ENCODE data around the gene SENP5. TPM values are rescaled to one million over a fixed set of nuclear protein-coding genes. Genes with fewer than 3 reads are reported as not detected.

Gene SENP5
- total RNA-seq, 1 experiment from 2014 or later: 30.4 TPM

- no peak for TF ChIP-seq CTCF (conservative IDR thresholded peaks at IDR 0.05)
- Histone ChIP-seq H3K23ac (ENCODE audit: insufficient read length, low read depth, low read length) (no peak overlapping the region), H3K18ac (ENCODE audit: insufficient read length, low read depth, low read length) (no peak overlapping the region), H3K56ac (ENCODE audit: insufficient read length, low read depth, low read length) (no peak overlapping the region), H3K14ac (ENCODE audit: insufficient read depth, low read length) (no peak overlapping the region), H2BK12ac (ENCODE audit: insufficient read length, low read depth, low read length) (no peak overlapping the region), H3T11ph (ENCODE audit: low read length) (no peak overlapping the region), H2BK20ac (ENCODE audit: low read depth, low read length, poor library complexity, severe bottlenecking) (no peak overlapping the region), H3K23me2 (ENCODE audit: insufficient read length, low read depth, low read length, poor library complexity, severe bottlenecking) (no peaks in the 10 kb centered on the region), H4K8ac (replicated peaks; ENCODE audit: insufficient read length, low read depth, low read length) (no peak overlapping the region), H2AK5ac (ENCODE audit: insufficient read length, low read length) (no peak overlapping the region), H3K4me2 (ENCODE audit: insufficient read depth, insufficient read length, low read length) (no peak overlapping the region), H2BK15ac (ENCODE audit: low read depth, low read length) (no peak overlapping the region), H2BK120ac (ENCODE audit: low read depth, low read length, poor library complexity, severe bottlenecking) (no peak overlapping the region), H3K9me3 (ENCODE audit: control insufficient read depth, low read depth, low read length) (no peaks in the 10 kb centered on the region), H2AFZ (ENCODE audit: low read length) (no peak overlapping the region), H3K9ac (ENCODE audit: extremely low read depth, insufficient read length, low read length) (no peak overlapping the region), H3K27me3 (ENCODE audit: insufficient read depth, low read length) (no peaks in the 10 kb centered on the region), H3K27ac (ENCODE audit: insufficient read length, low read depth, low read length) (no peak overlapping the region), H4K5ac (ENCODE audit: insufficient read length, low read depth, low read length) (no peak overlapping the region), H2BK5ac (ENCODE audit: insufficient read length, low read length) (no peak overlapping the region), H3K79me2 (ENCODE audit: insufficient read depth, low read length) (no peaks in the 10 kb centered on the region), H3K79me1 (ENCODE audit: insufficient read depth, low read depth, low read length, poor library complexity, severe bottlenecking) (no peaks in the 10 kb centered on the region), H3K4ac (ENCODE audit: low read depth, low read length) (no peak overlapping the region), H4K91ac (ENCODE audit: insufficient read length, low read depth, low read length) (no peak overlapping the region), H4K20me1 (ENCODE audit: control insufficient read depth, insufficient read depth, insufficient read length) (no peaks in the 10 kb centered on the region), H3K4me1 (ENCODE audit: insufficient read depth, low read length) (no peaks in the 10 kb centered on the region)
- DNase-seq: no peak
- Mint-ChIP-seq H3K4me1 (no peaks in the 10 kb centered on the region), H3K4me3 (no peak overlapping the region), H3K9me3 (no peaks in the 10 kb centered on the region), H3K27me3 (ENCODE audit: low read depth) (no peaks in the 10 kb centered on the region), H3K36me3 (ENCODE audit: insufficient read depth in 1 of 3, low read depth in 3 of 3) (peaks cover 6 to 24% (median 10%) of the 10 kb centered on the region in 3 experiments; a peak in 5 of 7 replicates), H3K27ac (no peak overlapping the region)
- WGBS (ENCODE audit: extremely low coverage, insufficient read length, low lambda C conversion rate): no CpG with 5 or more reads among the region's 1 CpG
Measured at GRCh38 chr3:196916221-196916620, 48.5 kb downstream of the SENP5 start.

Measured in H9 (cell line).